Measurements from ENCODE around the gene PRDM5. TPM values are rescaled to one million over a fixed set of nuclear protein-coding genes. Genes with fewer than 3 reads are reported as not detected.

PRDM5 gene
- total RNA-seq, 1 experiment from 2014 or later: 1.4 TPM

Small RNA genes within 50 kb of the gene (small RNA-seq; reads per million reads assigned to genes)
- not detected for gene RNU6-550P

Other genes starting within 250 kb of the PRDM5 start
- not detected in 2 replicates for gene NDNF, start 149.8 kb upstream of the PRDM5 start, total RNA-seq (2014; rRNA removed; shearing (Covaris generic); ENCODE audit: low replicate concordance)
- not detected in 2 replicates for gene TNIP3, start 241.6 kb upstream of the PRDM5 start, total RNA-seq (2014; rRNA removed; shearing (Covaris generic); ENCODE audit: low replicate concordance)

All from Karpas-422 (cell line).